Stimulated activated CD4-positive, alpha-beta T cell treated with anti-CD3 and anti-CD28 coated beads, Interleukin-15, amount 100 ng/mL, for 24 hours (primary cell): Measurements from ENCODE around the gene NTM.
A peak's percentile ranks its signal among the peaks of the same experiment; 100 is the strongest.

Experiments used
- DNase-seq: peaks from one replicate; pipeline ENCODE4 v3.0.0-alpha.2; 2020

NTM gene

DNA sequence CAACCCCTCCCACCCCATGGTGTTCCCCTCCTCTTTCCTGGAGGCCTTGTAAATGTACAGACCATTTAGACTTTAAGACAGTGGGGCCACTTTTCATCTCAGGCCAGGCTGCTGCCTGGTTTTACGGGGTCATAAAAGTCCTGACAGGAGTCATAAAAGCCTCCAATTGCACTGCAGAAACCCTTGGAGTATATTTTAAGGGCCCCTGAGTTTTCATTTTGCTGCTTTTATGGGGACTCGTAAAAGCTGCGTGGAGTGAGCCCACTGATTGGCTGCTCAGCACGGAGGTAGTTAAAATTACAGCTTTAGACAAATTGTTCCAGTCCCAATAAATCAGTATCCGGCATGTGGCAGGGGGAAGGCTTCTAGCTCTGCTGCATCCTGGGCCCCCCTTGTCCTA is 627.6 kb downstream of the NTM start:
- DNase-seq = no peak

DNA sequence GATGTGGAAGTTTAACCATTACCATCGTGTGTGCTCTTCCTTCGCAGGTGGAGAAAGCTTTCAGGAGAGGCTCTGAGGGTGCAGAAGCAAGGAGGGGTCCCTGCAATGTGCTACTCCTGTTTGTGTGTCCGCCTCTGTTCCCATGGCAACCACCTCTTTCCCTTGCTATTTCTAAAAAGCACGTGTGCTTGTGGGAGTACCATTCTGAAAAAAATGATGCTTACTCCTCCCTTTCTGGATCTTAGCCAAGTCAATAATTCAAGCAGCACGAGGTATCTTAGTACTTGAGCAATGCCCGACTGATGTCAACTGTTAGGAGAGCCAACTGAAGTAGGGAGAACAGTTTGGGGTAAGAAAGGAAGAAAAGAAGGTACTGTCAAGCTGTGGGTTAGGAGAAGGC is 628.7 kb downstream of the NTM start:
- no peak for DNase-seq

DNA sequence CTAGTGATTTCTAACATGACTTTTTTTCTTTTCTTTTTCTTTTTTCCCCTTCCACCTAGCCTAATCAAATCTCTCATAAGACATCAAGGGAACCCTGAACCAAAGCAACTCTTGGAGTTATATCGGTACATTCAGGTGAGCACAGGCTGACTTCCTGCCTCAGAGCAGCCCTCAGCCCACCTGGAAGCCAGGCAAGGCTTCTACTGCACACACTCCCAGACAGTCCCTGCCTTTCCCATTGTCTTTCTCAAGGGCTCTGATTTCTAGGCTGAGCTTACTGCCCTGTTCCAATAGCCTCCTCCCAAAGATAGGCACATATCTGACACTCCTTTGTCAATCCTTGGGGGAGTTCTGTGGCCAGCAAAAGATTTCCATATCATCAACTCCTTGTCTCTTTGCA is 629.5 kb downstream of the NTM start:
- no peak for DNase-seq

DNA sequence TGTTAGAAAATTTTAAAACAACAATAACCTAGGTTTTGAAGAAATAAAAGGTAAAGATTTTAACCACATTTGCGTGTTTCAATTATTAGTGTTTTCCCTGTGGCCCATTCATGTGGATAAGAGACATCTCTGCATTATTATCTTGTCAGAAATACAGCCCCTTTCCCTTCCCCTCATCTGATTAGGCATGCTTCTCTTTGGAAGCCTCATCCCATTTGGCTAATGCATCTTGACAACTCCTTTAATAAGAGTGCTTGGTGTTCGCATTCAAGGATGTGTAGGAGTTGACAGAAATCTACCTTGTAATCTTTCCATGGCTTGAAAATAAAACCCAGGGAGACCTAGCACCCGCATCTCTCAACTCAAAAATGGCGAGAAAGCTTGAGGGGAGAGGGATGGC is 635.5 kb downstream of the NTM start:
- DNase-seq = no peak

DNA sequence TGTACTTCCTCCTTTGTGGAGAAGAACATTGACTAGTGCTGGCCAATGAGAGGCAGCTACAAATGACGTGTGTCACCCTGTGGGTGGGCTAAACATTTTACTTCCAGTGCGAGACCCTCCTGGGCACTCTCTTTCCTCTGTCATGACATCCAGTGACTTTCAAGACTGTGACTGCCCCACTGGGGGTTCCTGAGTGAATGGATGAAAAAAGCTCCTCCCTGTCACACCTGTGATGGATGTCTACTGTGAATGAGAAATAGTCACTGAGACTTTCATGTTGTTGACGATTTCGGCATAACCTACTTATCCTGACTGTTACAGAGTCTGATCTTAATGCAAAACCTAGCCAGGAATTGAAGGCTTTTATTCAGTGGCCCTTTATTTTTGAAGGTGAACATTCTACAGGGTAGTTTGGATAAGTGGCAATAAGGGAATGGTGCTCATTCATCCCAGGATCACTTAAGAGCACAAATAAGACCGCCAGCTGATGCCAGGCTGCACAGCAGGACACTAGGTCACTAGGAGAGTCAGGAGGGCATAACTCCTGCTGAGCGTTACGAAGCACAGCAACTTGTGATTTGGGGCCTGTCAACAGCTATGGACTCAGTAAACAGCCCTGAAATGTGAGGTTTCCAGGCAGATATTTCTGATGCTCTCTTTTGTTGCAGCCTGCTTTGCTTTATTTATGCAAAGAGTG is 636.6 kb downstream of the NTM start:
- DNase-seq = no peak

DNA sequence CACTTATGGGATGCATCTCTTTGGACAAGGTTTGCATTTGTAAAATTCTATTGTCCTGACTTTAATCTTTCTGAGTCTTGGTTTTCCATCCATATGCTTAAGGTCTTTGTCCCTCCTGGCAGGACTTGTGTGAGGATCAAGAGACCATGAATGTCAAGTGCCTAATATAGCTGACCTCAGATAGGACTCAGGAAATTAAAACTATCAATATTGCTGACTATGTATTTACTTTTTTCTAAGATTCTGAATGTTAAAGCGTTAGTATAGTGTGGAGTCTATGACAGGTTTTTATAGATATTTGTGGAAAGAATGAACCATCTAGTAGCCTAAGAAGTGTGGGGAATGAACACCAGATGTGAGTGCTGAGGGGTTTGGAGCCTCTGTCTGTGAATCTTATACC is 637.8 kb downstream of the NTM start:
- DNase-seq = no peak

DNA sequence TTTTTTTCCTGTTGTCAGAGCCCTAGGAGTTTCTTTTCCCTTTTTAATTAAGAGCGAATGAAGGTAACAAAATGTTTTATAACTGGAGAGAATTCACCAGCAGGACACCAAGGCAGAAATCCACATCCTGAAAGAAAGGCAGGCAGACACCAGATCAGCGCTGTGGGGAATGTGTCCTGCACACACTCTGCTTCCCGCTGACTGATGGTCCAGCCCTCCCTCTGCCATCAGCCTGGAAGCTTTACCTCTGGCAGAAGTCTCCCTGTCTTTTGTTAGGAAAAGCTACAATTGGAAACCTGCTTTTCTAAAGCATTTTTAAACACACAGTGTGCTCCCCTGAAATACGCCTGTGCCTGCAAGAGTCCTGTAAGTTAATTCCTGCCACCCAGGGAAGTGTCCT is 638.5 kb downstream of the NTM start:
- no peak for DNase-seq

DNA sequence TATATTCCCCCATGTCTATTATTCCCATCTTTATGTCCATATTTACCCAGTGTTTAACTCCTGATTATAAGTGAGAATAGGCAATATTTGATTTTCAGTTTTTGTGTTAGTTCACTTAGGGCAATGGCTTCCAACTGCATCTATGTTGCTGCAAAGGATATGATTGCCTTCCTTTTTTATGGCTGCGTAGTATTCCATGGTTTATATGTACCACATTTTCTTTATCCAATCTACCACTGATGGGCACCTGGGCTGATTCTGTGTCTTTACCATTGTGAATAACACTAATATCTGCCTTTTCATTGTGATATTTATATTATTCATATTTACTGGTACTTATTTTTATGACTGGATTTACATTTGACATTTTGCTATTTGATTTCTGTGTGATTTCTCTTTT is 649.6 kb downstream of the NTM start:
- DNase-seq = no peak

DNA sequence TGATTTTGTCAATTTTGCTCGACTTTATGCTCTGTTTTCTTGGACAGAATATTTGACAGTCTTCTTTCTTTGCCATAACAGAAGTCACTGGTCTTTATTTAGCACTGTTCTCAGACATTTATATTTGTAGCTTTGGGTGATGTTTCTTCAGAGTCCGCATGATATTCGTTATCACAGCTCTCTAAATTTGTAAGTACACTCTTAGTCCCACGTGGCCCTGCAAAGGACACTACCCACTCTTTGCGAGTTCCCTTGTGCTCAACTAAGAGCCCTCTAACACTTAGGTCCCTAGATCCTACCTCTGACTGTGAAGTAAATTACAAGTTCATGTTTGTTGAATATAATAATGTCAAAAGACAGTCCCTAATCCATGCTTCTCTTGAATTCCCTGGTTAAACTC is 651.9 kb downstream of the NTM start:
- DNase-seq = no peak

DNA sequence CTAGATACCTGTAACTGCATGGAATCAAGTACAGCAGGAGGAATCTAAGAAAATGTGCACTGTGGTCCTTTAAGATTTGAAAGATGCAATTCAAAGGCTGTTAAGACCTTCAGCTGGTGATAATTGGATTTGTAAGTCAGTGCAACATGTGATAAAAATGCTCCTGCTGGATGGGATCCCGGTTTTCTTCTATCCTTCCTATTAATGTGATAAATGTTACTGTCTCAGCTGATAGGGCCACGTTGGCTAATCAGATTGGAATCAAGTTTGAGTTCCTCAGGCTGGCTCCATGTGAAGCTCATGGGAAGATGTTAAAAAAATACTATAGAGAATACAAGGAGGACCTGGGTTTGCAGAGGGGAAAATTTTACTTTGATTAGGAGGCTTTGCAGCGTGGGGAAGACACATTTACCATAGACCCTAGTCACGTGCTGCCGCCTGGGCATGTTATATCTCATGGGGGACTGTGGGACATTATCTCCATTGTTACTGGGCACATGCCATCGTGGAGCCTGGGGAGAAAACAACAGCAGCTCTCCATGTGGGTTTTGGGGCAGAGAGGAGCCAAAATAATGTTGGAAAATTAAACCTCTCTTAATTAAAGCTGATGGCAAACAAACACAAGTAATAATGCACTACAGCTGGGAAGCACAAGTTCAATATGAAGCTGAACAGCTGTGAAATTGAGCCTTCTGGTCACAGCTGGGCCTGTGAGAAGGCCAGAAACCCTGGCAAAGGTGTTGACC is 652.5 kb downstream of the NTM start:
- no peak for DNase-seq

DNA sequence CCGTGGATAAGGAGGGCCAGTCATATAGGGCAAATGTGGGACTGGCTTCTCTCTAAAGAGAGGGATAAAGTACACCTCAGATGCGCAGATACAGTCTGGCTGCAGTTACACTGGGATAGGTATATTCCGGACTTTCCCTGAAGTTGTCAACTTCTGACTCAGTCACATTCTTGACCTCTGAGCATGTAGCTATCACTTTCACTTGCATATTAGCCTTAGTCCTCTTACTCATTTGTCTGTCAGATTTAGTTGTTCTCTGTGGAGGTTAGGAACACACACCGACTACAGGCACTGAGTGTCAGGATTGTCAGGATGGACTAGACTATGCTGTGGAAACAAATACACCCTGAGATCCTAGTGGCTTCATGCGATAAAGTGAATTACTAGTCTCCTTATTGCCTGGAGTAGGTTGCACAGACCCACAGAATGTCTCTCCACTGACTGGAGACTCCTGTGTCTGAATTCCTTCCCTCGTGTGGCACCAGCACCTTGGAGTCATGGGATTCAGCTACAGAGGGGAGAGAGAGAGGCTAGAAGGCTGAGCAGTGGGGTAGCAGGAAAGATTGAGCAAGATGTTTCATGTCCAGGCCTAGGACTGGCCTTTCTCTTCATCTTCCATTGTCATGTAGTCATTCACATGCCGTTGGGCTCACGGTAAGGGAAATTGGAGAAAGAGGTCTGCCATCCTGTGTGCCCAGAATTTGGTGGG is 654.3 kb downstream of the NTM start:
- DNase-seq = no peak

DNA sequence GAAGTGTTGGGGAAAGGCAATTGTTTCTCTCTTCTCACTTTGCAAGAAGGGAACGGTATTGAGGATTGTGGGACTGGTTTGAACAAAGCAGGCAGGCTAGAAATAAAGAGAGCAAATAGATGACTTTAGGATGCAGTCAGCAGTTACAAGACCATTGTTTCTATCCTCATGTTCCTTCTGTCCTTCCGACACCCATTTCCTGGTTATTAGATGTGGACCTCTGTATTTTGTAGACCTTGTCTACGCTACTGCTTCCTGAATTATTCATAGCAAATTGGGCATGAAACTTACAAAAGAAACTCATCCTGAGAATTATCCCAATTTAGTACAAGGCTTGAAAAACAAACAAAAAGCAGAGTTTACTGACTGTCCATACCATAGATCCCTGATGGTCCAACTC is 656.3 kb downstream of the NTM start:
- no peak for DNase-seq

DNA sequence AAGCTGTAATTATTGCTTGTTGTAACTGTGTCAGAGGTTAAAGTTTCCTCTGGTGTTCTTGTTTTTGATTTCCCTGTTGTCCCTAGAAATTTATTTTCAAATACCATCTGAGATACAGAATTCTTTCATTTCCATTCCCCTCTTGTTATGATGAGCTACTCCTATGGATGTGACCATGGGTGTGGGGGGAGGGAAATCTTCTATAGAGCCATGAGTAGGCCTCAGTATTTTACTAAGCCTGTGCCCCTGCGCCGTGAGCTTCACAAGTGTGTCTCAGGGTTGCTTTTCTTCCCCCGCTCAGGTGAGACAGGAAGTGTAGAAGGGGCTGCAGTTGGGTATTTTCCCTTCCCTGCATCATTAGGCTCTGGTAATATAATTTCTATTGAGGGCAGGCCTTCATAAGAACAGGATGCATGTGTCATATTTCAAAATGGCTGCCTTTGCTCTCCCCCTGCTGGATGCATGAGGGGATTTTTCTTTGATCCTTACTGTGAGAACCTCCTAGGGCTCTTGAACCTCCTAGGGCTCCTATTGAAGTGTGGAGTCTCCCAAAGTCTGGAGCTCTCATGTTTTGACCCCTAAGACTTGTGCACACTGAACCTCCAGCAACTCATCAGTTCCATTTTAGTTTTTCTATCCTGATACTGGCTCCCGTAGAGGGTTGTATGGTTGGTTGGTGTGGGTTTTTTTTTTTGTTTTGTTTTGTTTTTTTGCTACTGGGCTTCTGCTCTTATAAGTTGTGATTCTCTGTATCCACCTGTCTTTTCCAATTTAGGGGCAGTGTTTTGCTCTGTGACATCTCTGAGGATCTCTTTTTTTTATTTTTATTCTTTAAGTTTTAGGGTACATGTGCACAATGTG is 658.2 kb downstream of the NTM start:
- DNase-seq = peak; percentile 27

DNA sequence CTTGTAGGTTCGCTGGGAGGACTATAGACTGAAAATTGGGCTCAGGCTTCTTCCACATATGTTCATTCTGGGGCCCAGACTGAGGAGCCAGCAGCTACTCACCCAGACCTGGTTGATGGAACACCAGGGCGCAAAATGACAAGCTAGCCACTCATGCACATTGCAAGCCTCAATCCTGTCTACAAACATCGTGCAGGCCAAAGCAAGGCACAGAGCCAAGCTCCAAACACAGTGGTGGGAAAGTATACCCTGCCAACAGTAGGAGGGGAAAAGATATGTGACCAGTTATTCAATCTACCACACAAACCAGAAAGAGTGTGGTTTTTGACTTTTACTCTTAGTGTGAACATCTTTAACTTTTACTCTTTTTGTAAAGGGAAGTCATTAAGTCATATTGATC is 660.5 kb downstream of the NTM start:
- no peak for DNase-seq

DNA sequence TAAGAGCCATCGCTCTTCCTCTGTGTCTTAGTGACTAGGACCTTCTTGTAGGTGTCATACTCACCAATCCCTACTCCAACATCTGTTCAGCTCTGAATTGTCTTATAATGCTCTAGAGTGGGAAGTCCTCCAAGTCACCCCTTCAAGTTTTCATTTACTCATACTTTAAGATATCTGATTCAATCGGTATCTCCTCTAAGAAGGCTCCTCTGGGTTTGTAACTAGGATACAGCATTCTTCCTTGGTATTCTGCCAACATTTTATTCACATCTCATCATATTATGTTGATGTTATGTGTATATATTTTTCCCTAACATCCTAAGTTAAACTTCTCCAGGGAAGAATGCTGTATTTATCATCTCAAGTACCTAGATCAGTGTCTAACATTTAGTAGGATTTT is 662.1 kb downstream of the NTM start:
- DNase-seq = no peak

DNA sequence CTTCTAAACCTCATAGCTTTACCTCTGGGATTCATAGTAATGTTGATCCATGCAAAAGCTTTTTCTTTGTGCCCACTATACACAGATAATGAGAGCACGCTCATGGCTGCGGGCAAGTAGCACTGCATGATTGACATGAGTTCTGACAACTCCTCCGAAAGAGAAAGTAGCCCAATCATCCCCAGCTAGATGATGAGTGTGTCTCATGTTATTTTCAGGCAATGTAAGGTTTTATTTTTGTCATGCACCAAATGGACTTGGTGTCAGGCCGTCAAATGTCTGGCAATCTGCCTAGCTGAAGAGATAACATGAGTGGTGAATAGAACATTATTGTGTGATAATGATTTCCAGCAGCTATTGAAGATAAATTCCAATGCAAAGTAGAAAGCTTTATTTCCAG is 662.6 kb downstream of the NTM start:
- no peak for DNase-seq

DNA sequence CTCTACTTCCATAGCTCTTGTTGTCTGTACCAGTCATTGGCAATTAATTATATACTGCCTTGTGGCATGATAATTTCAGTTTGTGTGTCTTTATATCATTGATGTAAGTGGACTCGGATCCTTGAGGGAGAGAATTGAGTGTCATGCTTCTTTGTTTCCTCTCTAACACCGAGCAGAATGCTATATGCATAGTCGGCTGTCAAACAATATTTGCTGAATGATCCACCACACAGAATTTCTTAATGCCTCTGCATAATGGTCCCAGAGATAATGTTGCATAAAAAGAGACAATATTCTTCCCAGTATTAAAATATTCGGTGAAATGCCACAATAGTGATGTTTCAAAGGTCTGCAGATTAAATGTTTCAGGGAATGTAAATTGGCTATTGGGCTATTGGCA is 664.8 kb downstream of the NTM start:
- no peak for DNase-seq

DNA sequence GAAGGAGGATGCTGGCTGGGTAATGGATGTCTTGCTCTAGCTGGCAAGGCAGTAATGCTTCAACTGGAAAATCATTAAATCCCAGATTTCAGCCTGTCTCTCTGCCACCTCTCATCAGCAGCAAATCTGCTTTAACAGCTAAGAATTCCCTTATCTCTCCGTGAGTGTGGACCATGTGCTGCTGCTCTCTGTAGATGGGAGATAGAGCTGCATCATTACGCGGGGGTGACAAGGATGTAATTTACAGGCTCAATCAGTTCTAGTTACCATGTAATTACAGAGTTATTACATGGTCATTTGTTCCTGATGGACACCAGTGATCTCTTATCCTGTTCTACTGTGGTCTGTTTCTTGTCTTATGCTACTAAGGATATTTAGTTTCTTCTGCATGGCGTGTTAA is 665.4 kb downstream of the NTM start:
- DNase-seq = no peak

DNA sequence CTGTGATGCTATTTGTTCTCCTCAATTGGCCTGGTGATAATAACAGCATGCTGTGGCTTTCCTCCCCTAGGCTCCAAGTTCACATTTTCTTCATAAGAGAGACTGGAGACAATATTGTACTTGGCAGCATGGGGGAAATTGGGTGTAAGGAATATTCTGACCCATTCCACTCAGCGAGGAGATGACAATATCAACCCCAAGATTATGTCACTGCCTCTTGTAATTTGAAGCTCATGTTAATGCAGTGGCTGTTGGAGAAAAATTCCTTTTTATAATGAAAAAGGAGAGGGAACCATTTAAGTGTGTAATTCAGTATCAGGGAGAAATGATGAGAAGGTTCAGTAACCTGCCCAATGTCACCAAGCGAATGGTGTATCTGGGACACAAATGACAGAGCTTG is 665.8 kb downstream of the NTM start:
- no peak for DNase-seq

DNA sequence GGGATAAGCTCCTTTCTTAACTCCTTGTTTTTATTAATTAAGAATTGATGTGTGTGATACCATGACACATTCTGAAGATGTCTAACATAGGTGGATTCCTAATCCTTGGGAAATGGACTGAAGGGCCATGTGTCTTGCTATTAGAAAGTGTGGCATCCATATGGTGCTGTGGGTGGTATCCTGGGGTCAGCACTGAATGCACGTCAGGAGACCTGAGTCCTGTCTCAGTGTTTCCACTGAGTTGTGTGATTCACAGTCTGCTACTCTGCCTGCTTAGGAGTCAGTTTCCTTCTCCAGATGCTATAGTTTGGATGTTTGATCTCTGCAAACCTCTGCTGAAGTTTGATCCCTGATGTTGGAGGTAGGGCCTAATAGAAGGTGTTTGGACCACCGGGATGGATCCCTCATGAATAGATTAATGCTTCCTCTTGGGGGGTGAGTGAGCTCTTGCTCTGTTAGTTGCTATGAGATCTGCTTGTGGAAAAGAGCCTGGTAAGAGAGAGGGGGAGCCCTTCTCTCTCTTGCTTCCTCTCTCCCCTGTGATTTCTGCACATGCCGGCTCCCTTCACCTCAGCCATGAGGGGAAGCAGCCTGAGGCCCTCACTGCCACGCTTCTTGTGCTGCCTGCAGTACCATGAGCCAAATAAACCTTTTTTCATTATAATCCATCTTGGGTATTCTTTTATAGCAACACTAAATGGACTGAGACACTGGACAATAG is 666.5 kb downstream of the NTM start:
- no peak for DNase-seq

DNA sequence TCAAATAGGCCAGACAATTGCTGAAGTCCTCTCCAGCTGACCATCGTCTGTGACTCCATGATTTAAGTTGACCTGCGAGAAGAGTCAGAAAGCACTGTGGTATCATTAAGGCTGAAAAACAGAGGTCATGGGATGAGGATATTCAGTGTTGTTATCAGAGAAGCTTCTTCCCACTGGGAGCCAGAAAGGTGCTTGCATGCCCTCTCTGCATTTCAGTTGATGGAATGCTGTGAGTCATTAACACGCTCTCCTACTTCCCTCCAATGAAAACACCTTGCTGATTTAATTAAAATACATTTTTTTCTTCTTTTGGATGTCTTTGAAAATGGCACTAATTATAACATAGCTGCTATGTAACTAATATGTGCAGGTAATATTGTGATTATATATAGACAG is 667.0 kb downstream of the NTM start:
- DNase-seq = no peak

DNA sequence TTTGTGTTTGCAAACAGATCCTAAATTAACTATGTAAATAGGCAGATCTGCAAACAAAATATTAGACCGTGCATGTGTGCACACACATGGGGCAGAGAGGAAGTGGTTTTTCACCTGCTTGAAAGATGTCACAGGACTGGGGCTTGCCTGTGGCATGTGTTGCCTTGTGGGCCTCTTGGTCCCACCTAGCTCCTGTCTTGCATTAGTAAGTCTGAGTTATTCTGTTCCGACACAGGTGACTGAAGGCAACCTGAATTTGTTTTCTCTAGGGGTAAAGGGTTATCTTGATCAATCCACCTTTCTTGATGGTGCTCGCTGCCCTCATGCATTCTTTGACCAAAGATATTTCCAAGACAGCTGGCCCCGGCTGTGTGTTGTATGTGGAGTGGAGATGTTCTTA is 667.5 kb downstream of the NTM start:
- no peak for DNase-seq

DNA sequence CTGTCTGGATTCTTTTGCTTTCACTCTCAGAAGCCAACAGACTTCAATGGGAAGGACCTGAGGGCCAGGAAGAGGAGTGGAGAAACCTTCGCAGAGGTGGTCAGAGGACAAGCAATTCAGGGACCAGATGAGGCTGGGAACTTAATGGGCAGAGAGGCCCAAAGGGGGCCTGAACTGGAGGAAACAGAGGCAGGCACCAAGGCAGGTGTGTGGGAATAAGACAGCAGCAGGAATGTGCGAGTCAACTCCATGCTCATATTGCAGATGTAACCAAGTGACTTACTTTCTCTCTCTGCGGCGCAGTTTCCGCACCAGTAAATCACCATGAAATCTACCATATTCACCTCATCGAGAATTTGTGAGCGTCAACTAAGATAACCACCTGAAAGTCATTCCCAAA is 669.1 kb downstream of the NTM start:
- no peak for DNase-seq
